ENCODE measurements around the gene CHRNG. TPM values are rescaled to one million over a fixed set of nuclear protein-coding genes. Genes with fewer than 3 reads are reported as not detected.

CHRNG gene
- total RNA-seq, 1 donor, result not detected

GRCh38 chr2:232522623-232523401, 16.7 kb upstream of the CHRNG start:
- no peak overlapping the region for H3K4me3 ChIP-seq (ENCODE audit: low read depth, low read length)
- no peak for DNase-seq (ENCODE audit: low read depth)
- TF ChIP-seq, protein P1, sequence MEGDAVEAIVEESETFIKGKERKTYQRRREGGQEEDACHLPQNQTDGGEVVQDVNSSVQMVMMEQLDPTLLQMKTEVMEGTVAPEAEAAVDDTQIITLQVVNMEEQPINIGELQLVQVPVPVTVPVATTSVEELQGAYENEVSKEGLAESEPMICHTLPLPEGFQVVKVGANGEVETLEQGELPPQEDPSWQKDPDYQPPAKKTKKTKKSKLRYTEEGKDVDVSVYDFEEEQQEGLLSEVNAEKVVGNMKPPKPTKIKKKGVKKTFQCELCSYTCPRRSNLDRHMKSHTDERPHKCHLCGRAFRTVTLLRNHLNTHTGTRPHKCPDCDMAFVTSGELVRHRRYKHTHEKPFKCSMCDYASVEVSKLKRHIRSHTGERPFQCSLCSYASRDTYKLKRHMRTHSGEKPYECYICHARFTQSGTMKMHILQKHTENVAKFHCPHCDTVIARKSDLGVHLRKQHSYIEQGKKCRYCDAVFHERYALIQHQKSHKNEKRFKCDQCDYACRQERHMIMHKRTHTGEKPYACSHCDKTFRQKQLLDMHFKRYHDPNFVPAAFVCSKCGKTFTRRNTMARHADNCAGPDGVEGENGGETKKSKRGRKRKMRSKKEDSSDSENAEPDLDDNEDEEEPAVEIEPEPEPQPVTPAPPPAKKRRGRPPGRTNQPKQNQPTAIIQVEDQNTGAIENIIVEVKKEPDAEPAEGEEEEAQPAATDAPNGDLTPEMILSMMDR (IDR thresholded peaks at IDR 0.05; ENCODE audit: insufficient read depth, low read length), result no peak

DNA sequence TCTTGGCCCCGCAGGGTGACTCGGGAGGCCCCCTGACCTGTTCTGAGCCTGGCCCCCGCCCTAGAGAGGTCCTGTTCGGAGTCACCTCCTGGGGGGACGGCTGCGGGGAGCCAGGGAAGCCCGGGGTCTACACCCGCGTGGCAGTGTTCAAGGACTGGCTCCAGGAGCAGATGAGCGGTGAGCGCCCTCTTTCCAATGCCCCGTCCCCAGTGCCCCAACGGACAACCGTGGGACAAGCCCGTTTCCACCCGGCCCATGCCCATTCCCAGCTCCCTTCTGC, 16.1 kb upstream of the CHRNG start:
- H3K4me3 ChIP-seq (ENCODE audit: low read depth, low read length), result no peak overlapping the region
- DNase-seq (ENCODE audit: low read depth), result no peak
- TF ChIP-seq, protein P1 (IDR thresholded peaks at IDR 0.05; ENCODE audit: insufficient read depth, low read length), result no peak

GRCh38 chr2:232523682-232524597, 15.6 kb upstream of the CHRNG start:
- H3K4me3 ChIP-seq (ENCODE audit: low read depth, low read length), result peak overlapping the region; percentile 13
- TF ChIP-seq, protein P1 (IDR thresholded peaks at IDR 0.05; ENCODE audit: insufficient read depth, low read length), result no peak
- peak; percentile 14 for DNase-seq (ENCODE audit: low read depth)

GRCh38 chr2:232524771-232525170, 14.7 kb upstream of the CHRNG start:
- DNase-seq (ENCODE audit: low read depth), result no peak
- no peak overlapping the region for H3K4me3 ChIP-seq (ENCODE audit: low read depth, low read length)
- TF ChIP-seq, protein P1 (IDR thresholded peaks at IDR 0.05; ENCODE audit: insufficient read depth, low read length), result no peak

DNA sequence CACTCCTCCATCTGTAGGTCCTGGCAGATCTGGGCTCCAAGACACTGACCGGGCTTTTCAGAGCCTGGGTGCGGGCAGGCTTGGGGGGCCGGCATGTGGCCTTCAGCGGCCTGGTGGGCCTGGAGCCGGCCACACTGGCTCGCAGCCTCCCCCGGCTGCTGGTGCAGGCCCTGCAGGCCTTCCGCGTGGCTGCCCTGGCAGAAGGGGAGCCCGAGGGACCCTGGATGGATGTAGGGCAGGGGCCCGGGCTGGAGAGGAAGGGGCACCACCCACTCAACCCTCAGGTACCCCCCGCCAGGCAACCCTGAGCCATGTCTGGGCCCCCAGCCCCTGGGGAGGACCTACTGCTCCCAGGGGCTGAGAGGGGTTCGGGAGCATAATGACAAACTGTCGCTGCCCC, 14.3 kb upstream of the CHRNG start:
- no peak overlapping the region for H3K4me3 ChIP-seq (ENCODE audit: low read depth, low read length)
- TF ChIP-seq, protein P1 (IDR thresholded peaks at IDR 0.05; ENCODE audit: insufficient read depth, low read length), result no peak
- no peak for DNase-seq (ENCODE audit: low read depth)

GRCh38 chr2:232525791-232526371, 13.6 kb upstream of the CHRNG start, which contains the start of gene CHRND:
CHRND (plus strand) TSS chr2:232526160; CDS start chr2:232526216, 56 bp downstream.
- no peak for DNase-seq (ENCODE audit: low read depth)
- H3K4me3 ChIP-seq (ENCODE audit: low read depth, low read length), result no peak within 1 kb of the TSS
- TF ChIP-seq, protein P1 (IDR thresholded peaks at IDR 0.05; ENCODE audit: insufficient read depth, low read length), result no peak
